Loucy (cell line): ENCODE results near the gene RAB32.

Source experiments
- CTCF ChIP-seq: fragments of 200-600 bp; sonication (generic); conservative IDR thresholded peaks from 2 replicates; pipeline ENCODE4 v1.5.1; 2014; ENCODE audit warnings: mild to moderate bottlenecking, antibody characterized with exemption, low read length
- EZH2phosphoT487 ChIP-seq: fragments of 200-600 bp; IDR thresholded peaks from 2 replicates; pipeline ENCODE4 v1.6.1; 2018; ENCODE audit warnings: antibody characterized with exemption, mild to moderate bottlenecking, moderate library complexity, borderline replicate concordance

DNA sequence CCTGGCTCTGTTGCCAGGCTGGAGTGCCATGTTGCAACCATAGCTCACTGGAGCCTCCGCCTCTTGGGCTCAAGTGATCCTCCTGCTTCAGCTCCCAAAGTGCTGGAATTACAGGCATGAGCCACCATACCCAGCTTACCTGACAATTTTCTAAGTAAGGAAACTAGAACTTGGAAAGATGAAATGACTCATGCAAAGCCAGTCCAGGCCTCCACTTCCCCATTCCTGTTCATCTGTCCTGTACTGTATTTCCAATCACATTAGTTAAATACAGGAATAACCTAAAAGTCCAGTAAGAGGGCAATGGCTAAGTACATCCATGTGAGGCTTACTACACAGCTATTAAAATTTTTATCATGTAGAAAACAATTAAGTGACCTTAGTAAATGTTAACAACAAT is 46.9 kb downstream of the RAB32 start:
- TF ChIP-seq CTCF (no peak), EZH2phosphoT487 (no peak)
